HepG2 (cell line): ENCODE data around the gene LDLRAD4. TPM values are rescaled to one million over a fixed set of nuclear protein-coding genes. Genes with fewer than 3 reads are reported as not detected.

ENCODE experiments used
- ATAC-seq: fragments of 200-7000 bp; cut with Tn5 transposase; 3 replicates; pipeline ENCODE4 v1.9.1; 2020; ENCODE audit warnings: mild to moderate bottlenecking, moderate library complexity
- BruUV-seq: library from RNA; stranded (reverse); fragments of 400-500 nt; replicated peaks from 2 replicates; lab custom pipeline; 2021; lab: Mats Ljungman, UMichigan
- CTCF ChIA-PET: fragments of 300-600 bp; formaldehyde crosslinking; extraction: SDS; loops from one replicate; lab custom pipeline; 2021; ENCODE audit warnings: low total read pairs, inconsistent platforms, low intra/inter-chr PET ratio; lab: Yijun Ruan, JAX
- POLR2A ChIA-PET: fragments of 350-600 bp; sonication (Branson Sonifier 250); formaldehyde crosslinking; loops from one replicate; lab custom pipeline; 2020; ENCODE audit warnings: antibody characterized with exemption, inconsistent platforms; lab: Yijun Ruan, JAX
- DNase-seq: peaks from one replicate; pipeline ENCODE4 v3.0.0-alpha.2; 2015; ENCODE audit warnings: low spot score
- FAIRE-seq: peaks from 3 replicates; lab custom pipeline; 2011; peaks lifted over from hg19 to GRCh38; lab: Jason Lieb, UNC
- H2AFZ ChIP-seq: one replicate; pipeline ENCODE4 v1.6.1; 2011; ENCODE audit warnings: low read length, inconsistent platforms
- H3K27ac ChIP-seq: fragments of 300-600 bp; 3 replicates; pipeline ENCODE4 v1.8.0; 2011; ENCODE audit warnings: mixed run types, mild to moderate bottlenecking, mixed read lengths, low read length, inconsistent platforms; ENCODE audit not compliant: insufficient read depth; ENCODE audit errors: extremely low read length
- H3K27me3 ChIP-seq, 2 experiments: fragments of 200-600 bp in 1 of 2; 2 replicates in 1 of 2; 3 replicates in 1 of 2; pipeline versions ENCODE4 v1.6.0 to v1.8.0; 2011; ENCODE audit warnings: low read length in 2 of 2, mild to moderate bottlenecking in 2 of 2, moderate library complexity in 2 of 2, inconsistent platforms in 1 of 2; ENCODE audit not compliant: insufficient read depth in 2 of 2, control insufficient read depth in 1 of 2
- H3K36me3 ChIP-seq, 2 experiments: fragments of 200-600 bp in 1 of 2; replicated peaks in 1 of 2; 2 replicates in 1 of 2; 3 replicates in 1 of 2; pipeline versions ENCODE4 v1.5.1 to v1.8.0; 2011; ENCODE audit warnings: low read length in 2 of 2, inconsistent platforms in 1 of 2; ENCODE audit not compliant: insufficient read depth in 2 of 2, control insufficient read depth in 1 of 2
- H3K4me1 ChIP-seq: 2 replicates; pipeline ENCODE4 v1.5.1; 2012; ENCODE audit warnings: low read length, inconsistent platforms; ENCODE audit not compliant: insufficient read depth
- H3K4me2 ChIP-seq: 2 replicates; pipeline ENCODE4 v1.6.0; 2011; ENCODE audit warnings: low read depth, low read length, inconsistent platforms
- H3K4me3 ChIP-seq, 3 experiments: fragments of 200-600 bp in 1 of 3; sonication (generic), shearing (Covaris generic) in 1 of 3; replicated peaks in 1 of 3; 2 replicates each; pipeline ENCODE4 v1.5.1; 2011 to 2016; ENCODE audit warnings: low read length in 3 of 3, inconsistent platforms in 2 of 3, low read depth in 2 of 3, mild to moderate bottlenecking in 2 of 3, control low read depth in 1 of 3, mixed read lengths in 1 of 3; ENCODE audit not compliant: insufficient read depth in 1 of 3
- H3K79me2 ChIP-seq: one replicate; pipeline ENCODE4 v1.6.1; 2011; ENCODE audit warnings: low read length, inconsistent platforms; ENCODE audit not compliant: insufficient read depth
- H3K9ac ChIP-seq: 2 replicates; pipeline ENCODE4 v1.6.0; 2011; ENCODE audit warnings: mild to moderate bottlenecking, low read depth, low read length, inconsistent platforms; ENCODE audit not compliant: insufficient read depth
- H3K9me3 ChIP-seq: 2 replicates; pipeline ENCODE4 v1.5.1; 2012; ENCODE audit warnings: mild to moderate bottlenecking, low read length
- H4K20me1 ChIP-seq: 2 replicates; pipeline ENCODE4 v1.6.0; 2011; ENCODE audit warnings: inconsistent platforms, mild to moderate bottlenecking, low read length, moderate library complexity; ENCODE audit not compliant: insufficient read depth
- NR0B2 ChIP-seq: sonication (generic); formaldehyde crosslinking; IDR thresholded peaks from 2 replicates; pipeline ENCODE4 v1.4.0; 2020; ENCODE audit warnings: mild to moderate bottlenecking, missing genetic modification reagents
- NRL ChIP-seq: sonication (generic); formaldehyde crosslinking; IDR thresholded peaks from 2 replicates; pipeline ENCODE4 v1.5.0; 2020; ENCODE audit warnings: missing genetic modification reagents, mild to moderate bottlenecking, moderate library complexity, borderline replicate concordance
- SNRNP70 ChIP-seq: fragments of 200-400 bp; formaldehyde crosslinking; IDR thresholded peaks from 2 replicates; pipeline ENCODE4 v1.6.1; 2017; ENCODE audit warnings: mild to moderate bottlenecking, low read depth, low read length, moderate library complexity
- SP4 ChIP-seq: sonication (generic); formaldehyde crosslinking; IDR thresholded peaks from 2 replicates; pipeline ENCODE4 v1.8.1; 2023; ENCODE audit warnings: mild to moderate bottlenecking, missing genetic modification reagents
- TCF12 ChIP-seq, 2 experiments: fragments of 450-650 bp in 1 of 2; sonication (generic) in 1 of 2; formaldehyde crosslinking in 1 of 2; IDR thresholded peaks; 2 replicates each; pipeline versions ENCODE4 v1.6.1 to v1.8.0; 2017 to 2022; ENCODE audit warnings: antibody characterized with exemption in 1 of 2, mild to moderate bottlenecking in 1 of 2, missing genetic modification reagents in 1 of 2, moderate library complexity in 1 of 2
- ZBTB42 ChIP-seq: sonication (generic); formaldehyde crosslinking; IDR thresholded peaks from 2 replicates; pipeline ENCODE4 v1.5.0; 2020; ENCODE audit warnings: mild to moderate bottlenecking, missing genetic modification reagents
- ZSCAN25 ChIP-seq: sonication (generic); formaldehyde crosslinking; IDR thresholded peaks from 2 replicates; pipeline ENCODE4 v1.8.0; 2022; ENCODE audit warnings: mild to moderate bottlenecking, missing genetic modification reagents
- WGBS: methylation state at CpG from one replicate; pipeline ENCODE4 v1.1.6; 2017; ENCODE audit warnings: low lambda C conversion rate; 5-methylcytosine and 5-hydroxymethylcytosine counted together
- in situ Hi-C: cut with HindIII; loops from 2 replicates; pipeline ENCODE4 v1.10.0; 2017; ENCODE audit warnings: low pct_unique_long_range_greater_than_20kb; ENCODE audit not compliant: extremely low pct_ligation_motif_present
- intact Hi-C: fragments of 100-400 bp; cut with micrococcal nuclease; formaldehyde crosslinking; loops from one replicate; pipeline ENCODE4 v1.10.0; 2022; ENCODE audit not compliant: unreplicated experiment
- polyA plus RNA-seq, 8 experiments: library from polyadenylated mRNA; depleted of rRNA in 3 of 8; stranded (reverse) in 7 of 8; unstranded in 1 of 8; fragments of >200 nt; fragmentation: Illumina TruSeq in 4 of 8; extraction: Trizol in 4 of 8; gene quantifications; 2 replicates each; pipeline versions ENCODE4 v1.2.1 to v1.2.3, GENCODE V29; 2011 to 2016; ENCODE audit warnings: low read depth in 4 of 8, missing spikeins in 1 of 8, mixed read lengths in 1 of 8; ENCODE audit not compliant: insufficient read depth in 1 of 8
- total RNA-seq, 5 experiments: library from RNA; depleted of rRNA; stranded (reverse); fragments of >200 nt; fragmentation: Illumina TruSeq; extraction: Trizol; gene quantifications; 2 replicates each; pipeline ENCODE4 v1.2.3, GENCODE V29; 2016; ENCODE audit warnings: low read depth in 1 of 5
- TF ChIP-seq, protein P1 (sequence below): sonication (generic); formaldehyde crosslinking; IDR thresholded peaks from 2 replicates; pipeline ENCODE4 v1.5.0; 2020; ENCODE audit warnings: mild to moderate bottlenecking, missing genetic modification reagents, moderate library complexity
- TF ChIP-seq, protein P2 (sequence below): sonication (generic); formaldehyde crosslinking; IDR thresholded peaks from 2 replicates; pipeline ENCODE4 v1.8.1; 2022; ENCODE audit warnings: low read depth, mild to moderate bottlenecking, missing genetic modification reagents

LDLRAD4 gene
- total and polyA plus RNA-seq, 2 of the 13 experiments (the other 11 are each of a cell fraction or from before 2014, with no cell fraction given) = 13.6 to 20.9 TPM

DNA sequence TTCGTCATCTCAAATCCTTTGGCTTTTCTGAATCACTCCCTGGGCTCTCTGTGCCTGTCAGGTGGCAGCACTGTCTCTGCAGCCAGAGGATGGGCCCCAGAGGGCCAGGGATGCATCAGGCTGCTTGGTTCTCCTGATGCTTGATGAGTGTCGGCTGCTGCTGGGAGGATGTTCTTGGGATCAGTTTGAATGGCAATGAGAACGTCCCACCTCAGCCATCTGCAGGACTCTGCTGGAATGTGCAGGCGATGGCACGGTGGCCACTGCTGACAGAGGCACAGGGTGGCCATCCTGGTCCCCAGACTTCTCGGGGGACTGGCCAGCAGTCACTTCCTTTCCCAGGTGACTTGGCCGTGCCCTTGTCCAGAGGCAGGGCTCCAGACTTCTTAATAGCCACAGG lies 361.8 kb downstream of the LDLRAD4 start:
- no peaks in the 10 kb centered on the region for H3K79me2 ChIP-seq
- H2AFZ ChIP-seq = no peak overlapping the region
- H3K27ac ChIP-seq = no peak overlapping the region
- H3K9ac ChIP-seq = no peak overlapping the region
- ATAC-seq (no peak; the same call in 2 of the 3 replicates), FAIRE-seq (no peak), DNase-seq (no peak)
- WGBS = 93% methylated on average over 3 of the region's 7 CpGs
- intact Hi-C loops (no loop called here), in situ Hi-C loops (no loop called here)
- peaks cover 5% of the 10 kb centered on the region; the same call in 1 of the 2 replicates for H4K20me1 ChIP-seq
- H3K36me3 ChIP-seq = no peaks in the 10 kb centered on the region
- no peaks in the 10 kb centered on the region for H3K27me3 ChIP-seq
- BruUV-seq = no TSS peak
- no peaks in the 10 kb centered on the region for H3K4me1 ChIP-seq
- ChIA-PET CTCF (no interaction called here), POLR2A (no interaction called here)
- H3K4me2 ChIP-seq = no peak overlapping the region
- TF ChIP-seq, protein P1, sequence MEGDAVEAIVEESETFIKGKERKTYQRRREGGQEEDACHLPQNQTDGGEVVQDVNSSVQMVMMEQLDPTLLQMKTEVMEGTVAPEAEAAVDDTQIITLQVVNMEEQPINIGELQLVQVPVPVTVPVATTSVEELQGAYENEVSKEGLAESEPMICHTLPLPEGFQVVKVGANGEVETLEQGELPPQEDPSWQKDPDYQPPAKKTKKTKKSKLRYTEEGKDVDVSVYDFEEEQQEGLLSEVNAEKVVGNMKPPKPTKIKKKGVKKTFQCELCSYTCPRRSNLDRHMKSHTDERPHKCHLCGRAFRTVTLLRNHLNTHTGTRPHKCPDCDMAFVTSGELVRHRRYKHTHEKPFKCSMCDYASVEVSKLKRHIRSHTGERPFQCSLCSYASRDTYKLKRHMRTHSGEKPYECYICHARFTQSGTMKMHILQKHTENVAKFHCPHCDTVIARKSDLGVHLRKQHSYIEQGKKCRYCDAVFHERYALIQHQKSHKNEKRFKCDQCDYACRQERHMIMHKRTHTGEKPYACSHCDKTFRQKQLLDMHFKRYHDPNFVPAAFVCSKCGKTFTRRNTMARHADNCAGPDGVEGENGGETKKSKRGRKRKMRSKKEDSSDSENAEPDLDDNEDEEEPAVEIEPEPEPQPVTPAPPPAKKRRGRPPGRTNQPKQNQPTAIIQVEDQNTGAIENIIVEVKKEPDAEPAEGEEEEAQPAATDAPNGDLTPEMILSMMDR (CRISPR knock-in tag) = peak; percentile 8; the same call in 1 of the 2 replicates
- no peak for TF ChIP-seq ZBTB42
- no peak overlapping the region for H3K4me3 ChIP-seq
- no peaks in the 10 kb centered on the region for H3K9me3 ChIP-seq

DNA sequence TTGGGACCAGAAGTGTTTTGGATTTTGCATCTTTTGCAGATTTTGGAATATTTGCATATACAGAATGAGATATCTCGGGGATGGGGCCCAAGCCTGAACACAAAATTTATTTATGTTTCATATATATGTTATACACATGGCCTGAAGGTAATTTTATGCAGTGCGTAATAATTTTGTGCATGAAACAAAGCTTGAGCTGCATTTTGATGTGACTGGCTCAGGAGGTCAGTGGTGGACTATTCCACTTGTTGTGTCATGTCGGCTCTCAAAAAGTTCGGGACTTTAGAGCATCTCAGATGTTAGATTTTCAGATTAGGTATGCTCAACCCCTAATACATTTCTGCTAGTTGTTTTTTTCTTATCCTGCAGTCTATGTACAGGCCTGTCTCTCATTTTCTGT lies 362.4 kb downstream of the LDLRAD4 start:
- H2AFZ ChIP-seq = no peak overlapping the region
- FAIRE-seq (no peak), ATAC-seq (no peak), DNase-seq (no peak)
- H3K4me3 ChIP-seq = no peak overlapping the region
- no peaks in the 10 kb centered on the region for H3K4me1 ChIP-seq
- no peaks in the 10 kb centered on the region for H3K27me3 ChIP-seq
- no peaks in the 10 kb centered on the region for H3K36me3 ChIP-seq
- ChIA-PET CTCF (no interaction called here), POLR2A (no interaction called here)
- peaks cover 5% of the 10 kb centered on the region; the same call in 1 of the 2 replicates for H4K20me1 ChIP-seq
- intact Hi-C loops (no loop called here), in situ Hi-C loops (no loop called here)
- 93% methylated on average over 4 of the region's 4 CpGs for WGBS
- BruUV-seq = no TSS peak
- TF ChIP-seq NRL (CRISPR knock-in tag) (no peak), NR0B2 (CRISPR knock-in tag) (no peak), SP4 (CRISPR knock-in tag) (no peak), ZSCAN25 (CRISPR knock-in tag) (no peak), SNRNP70 (no peak), TCF12 (IDR thresholded peaks at IDR 0.05) (no peak), TCF12 (CRISPR knock-in tag; IDR thresholded peaks at IDR 0.05) (no peak)
- TF ChIP-seq, protein P2, sequence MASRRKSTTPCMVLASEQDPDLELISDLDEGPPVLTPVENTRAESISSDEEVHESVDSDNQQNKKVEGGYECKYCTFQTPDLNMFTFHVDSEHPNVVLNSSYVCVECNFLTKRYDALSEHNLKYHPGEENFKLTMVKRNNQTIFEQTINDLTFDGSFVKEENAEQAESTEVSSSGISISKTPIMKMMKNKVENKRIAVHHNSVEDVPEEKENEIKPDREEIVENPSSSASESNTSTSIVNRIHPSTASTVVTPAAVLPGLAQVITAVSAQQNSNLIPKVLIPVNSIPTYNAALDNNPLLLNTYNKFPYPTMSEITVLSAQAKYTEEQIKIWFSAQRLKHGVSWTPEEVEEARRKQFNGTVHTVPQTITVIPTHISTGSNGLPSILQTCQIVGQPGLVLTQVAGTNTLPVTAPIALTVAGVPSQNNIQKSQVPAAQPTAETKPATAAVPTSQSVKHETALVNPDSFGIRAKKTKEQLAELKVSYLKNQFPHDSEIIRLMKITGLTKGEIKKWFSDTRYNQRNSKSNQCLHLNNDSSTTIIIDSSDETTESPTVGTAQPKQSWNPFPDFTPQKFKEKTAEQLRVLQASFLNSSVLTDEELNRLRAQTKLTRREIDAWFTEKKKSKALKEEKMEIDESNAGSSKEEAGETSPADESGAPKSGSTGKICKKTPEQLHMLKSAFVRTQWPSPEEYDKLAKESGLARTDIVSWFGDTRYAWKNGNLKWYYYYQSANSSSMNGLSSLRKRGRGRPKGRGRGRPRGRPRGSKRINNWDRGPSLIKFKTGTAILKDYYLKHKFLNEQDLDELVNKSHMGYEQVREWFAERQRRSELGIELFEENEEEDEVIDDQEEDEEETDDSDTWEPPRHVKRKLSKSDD (CRISPR knock-in tag) = no peak
- no peak overlapping the region for H3K4me2 ChIP-seq
- H3K9me3 ChIP-seq = no peaks in the 10 kb centered on the region
- H3K27ac ChIP-seq = no peak overlapping the region
- no peak overlapping the region for H3K9ac ChIP-seq
- no peaks in the 10 kb centered on the region for H3K79me2 ChIP-seq
